Peyer's patch (tissue), 4 donors: Measurements from ENCODE around the gene DCHS2.

Source experiments
- POLR2A ChIP-seq, 2 donors: fragments of 450-650 bp; IDR thresholded peaks; one replicate each; pipeline ENCODE4 v1.5.1; 2017; ENCODE audit warnings: antibody characterized with exemption in 2 of 2, mild to moderate bottlenecking in 2 of 2, moderate library complexity in 2 of 2
- TF ChIP-seq, protein P1 (sequence below), 6 experiments: fragments of 450-650 bp in 4 of 6; fragments of 200-600 bp in 2 of 6; sonication (generic) in 1 of 6; IDR thresholded peaks; one replicate each; pipeline ENCODE4 v1.5.1; 2017 to 2019; ENCODE audit warnings: antibody characterized with exemption in 6 of 6, mild to moderate bottlenecking in 3 of 6, moderate library complexity in 1 of 6

DNA sequence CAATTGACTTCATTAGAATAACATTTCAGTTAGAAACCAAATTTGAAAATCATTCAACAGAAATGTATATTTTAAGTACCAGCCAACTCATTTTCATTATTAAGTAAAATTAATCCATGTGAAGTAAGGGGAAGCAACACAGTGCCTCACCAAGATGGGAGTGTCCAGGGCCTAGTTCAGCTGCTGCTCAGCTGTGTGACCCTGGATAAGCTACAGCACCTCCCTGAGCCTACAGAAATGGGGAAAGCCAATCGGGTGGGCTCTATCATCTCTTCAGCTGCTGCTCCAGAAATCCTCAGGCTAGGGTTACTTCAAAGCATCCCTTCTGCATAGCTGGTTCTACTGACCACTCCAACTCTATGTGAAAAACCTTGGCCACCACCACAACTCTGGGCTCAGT lies 18.7 kb downstream of the DCHS2 start:
- TF ChIP-seq, protein P1, sequence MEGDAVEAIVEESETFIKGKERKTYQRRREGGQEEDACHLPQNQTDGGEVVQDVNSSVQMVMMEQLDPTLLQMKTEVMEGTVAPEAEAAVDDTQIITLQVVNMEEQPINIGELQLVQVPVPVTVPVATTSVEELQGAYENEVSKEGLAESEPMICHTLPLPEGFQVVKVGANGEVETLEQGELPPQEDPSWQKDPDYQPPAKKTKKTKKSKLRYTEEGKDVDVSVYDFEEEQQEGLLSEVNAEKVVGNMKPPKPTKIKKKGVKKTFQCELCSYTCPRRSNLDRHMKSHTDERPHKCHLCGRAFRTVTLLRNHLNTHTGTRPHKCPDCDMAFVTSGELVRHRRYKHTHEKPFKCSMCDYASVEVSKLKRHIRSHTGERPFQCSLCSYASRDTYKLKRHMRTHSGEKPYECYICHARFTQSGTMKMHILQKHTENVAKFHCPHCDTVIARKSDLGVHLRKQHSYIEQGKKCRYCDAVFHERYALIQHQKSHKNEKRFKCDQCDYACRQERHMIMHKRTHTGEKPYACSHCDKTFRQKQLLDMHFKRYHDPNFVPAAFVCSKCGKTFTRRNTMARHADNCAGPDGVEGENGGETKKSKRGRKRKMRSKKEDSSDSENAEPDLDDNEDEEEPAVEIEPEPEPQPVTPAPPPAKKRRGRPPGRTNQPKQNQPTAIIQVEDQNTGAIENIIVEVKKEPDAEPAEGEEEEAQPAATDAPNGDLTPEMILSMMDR (IDR thresholded peaks at IDR 0.05) = no peak
- TF ChIP-seq POLR2A (IDR thresholded peaks at IDR 0.05) = no peak
